ENCODE measurements around the gene SYNGR2. TPM values are rescaled to one million over a fixed set of nuclear protein-coding genes. Genes with fewer than 3 reads are reported as not detected.

The SYNGR2 gene
- total and polyA plus RNA-seq, 2 donors (not counting 1 experiment from before 2014, with no cell fraction given) = 15.5 to 23.8 TPM

GRCh38 chr17:78154903-78155811, 13.2 kb upstream of the SYNGR2 start:
- Histone ChIP-seq H4K20me1 (ENCODE audit: control insufficient read depth, extremely low read depth, insufficient read depth, low read length) (no peaks in the 10 kb centered on the region), H3K36me3 (ENCODE audit: control insufficient read depth, insufficient read depth, low read length) (no peaks in the 10 kb centered on the region), H3K4me2 (ENCODE audit: extremely low read depth, insufficient read depth, low read length) (no peak overlapping the region), H3K9me3 (ENCODE audit: control insufficient read depth, insufficient read depth, low read depth, low read length) (no peaks in the 10 kb centered on the region), H3K27me3 (ENCODE audit: control insufficient read depth, insufficient read depth, low read length) (no peaks in the 10 kb centered on the region), H3K79me2 (ENCODE audit: control insufficient read depth, insufficient read depth, low read length) (no peaks in the 10 kb centered on the region), H3K4me1 (ENCODE audit: control insufficient read depth, extremely low read depth, insufficient read depth, low read length) (no peaks in the 10 kb centered on the region), H3K27ac (ENCODE audit: insufficient read depth, low read length) (no peak overlapping the region), H3K4me3 (replicated peaks in 1 of 4; ENCODE audit: control extremely low read depth in 1 of 4, insufficient read depth in 1 of 4, low read depth in 3 of 4, low read length in 4 of 4) (no peak overlapping the region), H2AFZ (ENCODE audit: low read length) (no peak overlapping the region), H3K9ac (ENCODE audit: insufficient read depth, low read length) (no peak overlapping the region)
- DNase-seq (ENCODE audit: low read depth in 2 of 2) = peak in 1 of 2 donors; percentile 15
- TF ChIP-seq EZH2 (IDR thresholded peaks at IDR 0.05; ENCODE audit: low read length, missing control alignments) (no peak), CTCF (conservative IDR thresholded peaks at IDR 0.05 in 1 of 2, IDR thresholded peaks at IDR 0.05 in 1 of 2; ENCODE audit: low read depth in 1 of 2, low read length in 2 of 2) (no peak)

GRCh38 chr17:78159575-78160158, 8.7 kb upstream of the SYNGR2 start:
- H3K4me3 ChIP-seq (replicated peaks in 1 of 4; ENCODE audit: control extremely low read depth in 1 of 4, insufficient read depth in 1 of 4, low read depth in 3 of 4, low read length in 4 of 4) = no peak overlapping the region
- no peaks in the 10 kb centered on the region for H3K4me1 ChIP-seq (ENCODE audit: control insufficient read depth, extremely low read depth, insufficient read depth, low read length)
- H2AFZ ChIP-seq (ENCODE audit: low read length) = no peak overlapping the region
- no peak overlapping the region for H3K9ac ChIP-seq (ENCODE audit: insufficient read depth, low read length)
- peak; percentile 64 to 85 for DNase-seq (ENCODE audit: low read depth in 2 of 2)
- no peak overlapping the region for H3K4me2 ChIP-seq (ENCODE audit: extremely low read depth, insufficient read depth, low read length)
- TF ChIP-seq EZH2 (IDR thresholded peaks at IDR 0.05; ENCODE audit: low read length, missing control alignments) (no peak), CTCF (conservative IDR thresholded peaks at IDR 0.05 in 1 of 2, IDR thresholded peaks at IDR 0.05 in 1 of 2; ENCODE audit: low read depth in 1 of 2, low read length in 2 of 2) (no peak)
- no peak overlapping the region for H3K27ac ChIP-seq (ENCODE audit: insufficient read depth, low read length)
- no peaks in the 10 kb centered on the region for H3K27me3 ChIP-seq (ENCODE audit: control insufficient read depth, insufficient read depth, low read length)
- no peaks in the 10 kb centered on the region for H3K79me2 ChIP-seq (ENCODE audit: control insufficient read depth, insufficient read depth, low read length)
- H3K9me3 ChIP-seq (ENCODE audit: control insufficient read depth, insufficient read depth, low read depth, low read length) = no peaks in the 10 kb centered on the region
- H3K36me3 ChIP-seq (ENCODE audit: control insufficient read depth, insufficient read depth, low read length) = no peaks in the 10 kb centered on the region
- H4K20me1 ChIP-seq (ENCODE audit: control insufficient read depth, extremely low read depth, insufficient read depth, low read length) = no peaks in the 10 kb centered on the region

- no peak overlapping the region for H3K4me2 ChIP-seq (ENCODE audit: extremely low read depth, insufficient read depth, low read length)
- H3K79me2 ChIP-seq (ENCODE audit: control insufficient read depth, insufficient read depth, low read length) = no peaks in the 10 kb centered on the region
- no peaks in the 10 kb centered on the region for H3K27me3 ChIP-seq (ENCODE audit: control insufficient read depth, insufficient read depth, low read length)
- TF ChIP-seq CTCF (conservative IDR thresholded peaks at IDR 0.05 in 1 of 2, IDR thresholded peaks at IDR 0.05 in 1 of 2; ENCODE audit: low read depth in 1 of 2, low read length in 2 of 2) = no peak
- TF ChIP-seq EZH2 (IDR thresholded peaks at IDR 0.05; ENCODE audit: low read length, missing control alignments) = no peak
- no peak for DNase-seq (ENCODE audit: low read depth in 2 of 2)
- no peaks in the 10 kb centered on the region for H3K9me3 ChIP-seq (ENCODE audit: control insufficient read depth, insufficient read depth, low read depth, low read length)
- H3K9ac ChIP-seq (ENCODE audit: insufficient read depth, low read length) = no peak overlapping the region
- no peaks in the 10 kb centered on the region for H3K36me3 ChIP-seq (ENCODE audit: control insufficient read depth, insufficient read depth, low read length)
- H2AFZ ChIP-seq (ENCODE audit: low read length) = no peak overlapping the region
- no peaks in the 10 kb centered on the region for H4K20me1 ChIP-seq (ENCODE audit: control insufficient read depth, extremely low read depth, insufficient read depth, low read length)
- no peak overlapping the region for H3K27ac ChIP-seq (ENCODE audit: insufficient read depth, low read length)
- no peak overlapping the region for H3K4me3 ChIP-seq (replicated peaks in 1 of 4; ENCODE audit: control extremely low read depth in 1 of 4, insufficient read depth in 1 of 4, low read depth in 3 of 4, low read length in 4 of 4)
- no peaks in the 10 kb centered on the region for H3K4me1 ChIP-seq (ENCODE audit: control insufficient read depth, extremely low read depth, insufficient read depth, low read length)
Measured at GRCh38 chr17:78163881-78164747, 4.3 kb upstream of the SYNGR2 start.
